HG03457 (cell line): ENCODE measurements around the gene SEC24C.

Experiments used
- ATAC-seq: cut with Tn5 transposase; IDR thresholded peaks from one replicate; pipeline ENCODE4 v1.9.1; 2021; ENCODE audit warnings: moderate number of reproducible peaks; ENCODE audit not compliant: unreplicated experiment

The SEC24C gene

DNA sequence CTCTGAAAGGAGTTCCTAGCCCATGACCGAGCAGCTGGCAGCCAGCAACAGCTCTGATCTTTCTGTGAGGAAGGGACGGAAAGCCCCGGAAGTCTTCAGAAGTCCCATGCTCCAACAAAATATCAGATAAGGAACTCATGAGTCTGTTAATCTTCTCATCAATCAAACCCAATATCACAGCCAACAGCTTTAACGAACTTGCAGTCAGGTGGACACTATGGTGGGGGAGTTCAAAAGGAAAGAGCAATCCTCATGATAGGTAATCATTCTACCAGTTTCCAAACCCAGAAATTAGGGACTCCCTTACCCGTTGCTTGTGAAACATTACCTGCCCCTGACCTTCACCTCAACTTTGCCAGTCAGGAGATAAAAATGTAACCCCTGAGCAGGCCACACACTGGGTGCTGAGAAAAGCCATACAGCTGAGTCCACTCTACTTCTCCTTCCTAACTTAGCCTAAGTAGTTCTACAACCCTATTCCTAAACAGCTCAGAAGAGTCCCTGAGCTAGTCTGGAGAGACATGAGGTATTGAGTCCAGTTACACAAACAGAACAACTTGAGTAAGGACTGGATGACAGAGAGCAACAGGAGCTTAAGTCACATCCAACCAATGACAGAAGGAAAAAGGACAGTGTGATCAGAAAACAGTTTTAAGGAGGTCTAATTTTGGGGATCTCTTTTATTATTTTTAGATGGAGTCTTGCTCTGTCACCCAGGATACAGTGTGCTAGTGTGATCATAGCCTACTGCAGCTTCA is 65.1 kb downstream of the SEC24C start:
- no peak for ATAC-seq

DNA sequence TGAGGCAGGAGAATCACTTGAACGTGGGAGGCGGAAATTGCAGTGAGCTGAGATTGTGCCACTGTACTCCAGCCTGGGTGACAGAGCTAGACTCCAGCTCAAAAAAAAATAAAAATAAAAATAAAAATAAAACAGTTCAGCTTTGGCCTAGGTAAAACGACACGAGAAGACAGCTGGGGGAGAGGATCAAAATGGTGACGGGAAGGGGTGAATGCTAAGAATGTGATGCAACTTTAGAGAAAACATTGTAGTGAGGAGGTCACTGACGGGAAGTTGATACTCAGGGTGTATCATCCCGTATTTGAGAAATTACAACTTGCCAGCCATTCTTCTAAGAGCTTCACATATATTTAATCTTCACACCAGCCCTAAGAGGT is 66.2 kb downstream of the SEC24C start:
- no peak for ATAC-seq

DNA sequence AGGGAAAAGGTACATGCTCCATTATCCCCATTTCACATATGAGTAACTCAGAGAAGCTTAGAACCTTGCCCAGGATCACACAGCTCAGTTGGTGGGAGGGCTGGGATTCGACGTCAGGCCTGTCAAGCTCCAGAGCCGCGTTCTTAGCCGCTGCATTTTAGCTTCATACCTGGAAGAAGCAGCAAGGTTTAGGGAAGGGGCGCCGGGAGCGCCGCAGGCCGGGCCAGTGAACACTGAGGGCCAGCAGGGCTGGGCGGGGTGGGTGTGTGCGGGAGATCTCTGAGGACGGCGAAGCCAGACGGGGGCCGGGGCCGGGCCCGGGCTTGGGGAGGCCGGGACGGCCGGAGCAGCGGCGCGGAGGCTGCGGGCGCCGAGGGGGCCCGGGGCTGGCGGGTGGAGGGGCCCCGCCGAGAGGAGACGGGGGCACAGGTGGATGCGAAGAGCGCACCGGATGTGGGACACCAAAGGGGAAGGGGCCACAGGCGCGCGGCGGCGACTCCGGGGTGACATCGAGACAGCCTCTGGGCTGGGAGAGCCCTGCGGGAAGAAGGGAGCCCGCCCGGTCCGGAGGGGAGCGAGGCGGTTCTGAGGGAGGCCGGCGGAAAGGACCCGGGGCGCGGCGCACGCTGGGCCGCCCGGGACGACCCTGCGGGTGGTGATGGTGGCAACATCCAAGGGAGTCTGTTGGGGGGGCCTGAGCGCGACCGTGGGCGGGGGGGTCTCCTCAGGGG is 66.7 kb downstream of the SEC24C start:
- peak; percentile 19 for ATAC-seq

DNA sequence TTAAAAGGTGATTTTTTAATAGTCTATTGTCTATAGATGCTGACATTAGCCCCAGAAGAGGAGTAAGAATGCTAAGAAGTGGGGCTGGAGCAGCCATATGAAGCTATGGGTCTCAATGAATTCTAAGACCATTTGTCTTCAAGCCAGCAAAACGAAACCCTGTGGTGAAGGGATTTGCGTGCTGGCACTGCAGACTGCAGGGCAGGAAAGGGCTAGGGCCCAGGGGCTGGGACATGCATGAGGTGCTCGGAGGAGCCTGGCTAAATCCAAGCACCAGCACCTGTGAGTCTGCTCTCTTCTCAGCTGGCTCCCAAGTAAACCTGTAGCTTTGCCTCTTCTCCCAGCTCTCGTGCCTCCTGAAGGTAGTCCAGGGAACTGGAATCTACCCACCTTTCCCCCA is 68.5 kb downstream of the SEC24C start:
- no peak for ATAC-seq

DNA sequence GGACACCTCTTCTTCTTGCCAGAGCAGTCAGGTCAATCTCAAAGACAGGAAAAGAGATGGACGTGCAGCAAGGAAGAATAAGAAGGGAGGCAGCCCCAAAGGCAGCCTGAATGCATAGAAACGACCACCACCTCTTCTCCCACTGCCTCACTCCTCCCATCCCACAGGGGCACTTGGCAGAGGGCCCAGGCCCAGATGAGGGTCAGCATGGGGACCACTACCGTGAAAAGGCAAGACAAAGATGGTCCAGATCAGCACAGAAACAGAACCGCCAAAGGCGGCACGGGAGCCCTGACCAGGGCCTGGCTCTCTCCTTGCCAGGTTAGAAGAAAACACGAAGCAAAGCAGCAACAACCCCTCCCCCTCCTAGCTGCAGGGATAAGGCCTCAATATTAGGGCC is 69.2 kb downstream of the SEC24C start:
- ATAC-seq: no peak

DNA sequence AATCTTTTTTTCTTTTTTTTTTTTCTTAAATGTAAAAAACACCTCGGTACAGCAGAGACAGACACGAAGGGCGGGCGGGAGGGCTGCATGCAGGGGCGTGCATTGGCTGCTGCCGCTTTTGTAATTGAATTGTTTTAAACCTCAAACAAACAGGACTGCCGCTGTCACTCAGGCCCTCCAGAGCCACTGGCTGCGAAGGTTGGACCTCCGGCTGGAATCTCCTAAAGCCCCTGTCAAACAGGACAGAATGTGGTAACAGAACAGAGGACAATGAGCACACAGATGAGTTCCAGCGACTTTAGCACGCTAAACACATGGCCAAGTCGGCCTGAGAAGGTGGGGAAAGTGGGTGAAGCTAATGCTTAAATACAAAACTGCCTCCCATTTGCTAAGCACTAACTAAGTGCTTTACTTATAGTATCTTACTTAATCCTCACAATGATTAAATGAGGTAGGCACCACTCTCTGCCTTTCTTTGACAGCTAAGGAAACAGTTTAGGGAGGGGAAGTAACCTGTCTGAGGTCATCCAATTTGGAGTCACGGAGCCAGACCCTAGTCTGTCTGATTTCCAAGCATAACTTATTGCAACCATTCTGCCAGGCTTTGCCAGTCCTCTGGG is 70.2 kb downstream of the SEC24C start:
- no peak for ATAC-seq

DNA sequence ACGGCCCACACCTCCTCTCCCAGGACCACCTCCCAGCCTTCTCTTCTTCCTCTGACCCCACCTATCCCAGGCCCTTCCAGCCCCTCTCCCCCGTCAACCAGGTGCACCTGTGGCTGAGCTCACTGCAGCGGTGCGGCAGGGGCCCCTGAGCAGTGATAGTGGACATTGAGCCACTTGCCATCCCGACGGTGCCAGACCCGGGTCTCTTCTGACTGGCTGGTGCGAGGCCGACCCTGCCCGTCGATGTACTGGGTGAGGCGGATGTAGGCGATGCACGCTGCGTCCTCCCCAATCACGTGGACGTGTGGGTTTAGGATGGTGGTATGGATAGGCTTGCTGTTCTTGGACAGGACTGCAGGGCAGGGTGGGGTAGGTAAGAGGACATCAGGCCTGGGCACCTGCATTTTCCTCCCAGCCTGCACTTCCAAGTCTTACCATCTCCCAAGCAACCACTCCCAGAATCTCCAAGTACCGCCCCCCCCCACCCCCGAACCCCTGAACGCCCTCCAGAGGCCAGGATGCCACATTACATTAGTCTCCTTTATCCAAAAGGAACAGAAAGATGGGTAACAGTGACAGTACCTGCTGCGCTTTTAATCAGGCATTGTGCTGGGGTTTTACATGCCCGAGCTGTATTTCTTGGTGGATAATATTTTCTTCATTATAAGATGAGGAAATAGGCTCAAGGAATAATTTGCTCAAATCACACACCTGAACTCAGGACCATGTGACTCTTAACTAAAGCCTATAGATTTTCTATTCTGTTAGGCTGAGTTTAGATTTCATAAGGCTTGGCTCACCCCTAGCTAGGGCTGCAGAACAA is 70.9 kb downstream of the SEC24C start:
- ATAC-seq: no peak

DNA sequence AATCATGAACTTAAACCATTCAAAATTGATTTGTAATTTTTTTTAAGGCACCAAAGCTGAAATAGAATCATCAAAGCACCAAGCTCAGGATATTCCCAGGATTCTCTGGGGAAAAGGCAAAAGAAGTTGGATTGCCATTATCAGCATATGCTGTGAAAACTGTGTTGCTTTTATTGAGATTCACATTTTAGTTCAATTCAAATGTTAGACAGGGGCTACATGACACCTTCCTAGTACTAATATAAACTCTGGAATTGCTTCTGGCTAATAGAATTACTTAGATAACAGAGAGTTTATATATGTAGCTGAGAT is 71.5 kb downstream of the SEC24C start:
- no peak for ATAC-seq

DNA sequence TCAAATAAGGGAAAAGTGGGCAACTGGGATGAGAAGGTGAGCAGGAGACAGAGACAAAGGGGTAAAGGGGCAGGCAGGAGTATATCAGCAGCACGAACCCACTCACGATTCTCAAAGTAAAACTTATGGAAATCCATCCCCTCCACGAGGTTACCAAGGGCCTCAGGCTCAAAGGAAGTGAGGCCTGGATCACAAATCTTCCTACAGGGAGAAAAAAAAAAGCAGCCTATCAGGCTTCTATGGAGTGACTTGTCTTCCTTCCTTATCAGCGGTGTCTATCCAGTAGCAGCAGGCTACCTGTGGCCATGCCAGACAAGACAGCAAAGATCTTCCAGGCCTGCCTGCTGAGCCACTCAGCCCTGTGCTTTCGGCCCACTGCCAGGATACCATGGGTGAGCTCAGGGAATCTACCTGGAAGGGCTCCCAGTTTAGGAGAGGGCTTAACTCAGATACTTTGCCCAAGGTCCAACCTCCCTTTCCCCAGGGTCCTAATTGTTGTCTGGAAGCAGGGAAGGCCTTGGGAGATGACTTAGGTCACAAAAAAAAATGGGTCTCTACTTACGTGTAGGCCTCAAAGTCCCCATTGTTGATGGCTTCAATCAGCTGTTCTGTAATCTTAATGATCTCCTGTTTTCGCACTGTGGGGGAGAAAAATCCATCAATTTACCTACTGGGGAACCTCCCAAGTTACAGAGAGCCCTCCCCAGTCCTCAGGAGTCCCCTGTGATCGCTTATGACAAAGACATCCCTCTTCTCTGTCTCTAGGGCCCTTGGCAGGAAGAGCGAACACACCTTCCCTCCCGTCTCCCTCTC is 73.0 kb downstream of the SEC24C start:
- ATAC-seq: no peak

DNA sequence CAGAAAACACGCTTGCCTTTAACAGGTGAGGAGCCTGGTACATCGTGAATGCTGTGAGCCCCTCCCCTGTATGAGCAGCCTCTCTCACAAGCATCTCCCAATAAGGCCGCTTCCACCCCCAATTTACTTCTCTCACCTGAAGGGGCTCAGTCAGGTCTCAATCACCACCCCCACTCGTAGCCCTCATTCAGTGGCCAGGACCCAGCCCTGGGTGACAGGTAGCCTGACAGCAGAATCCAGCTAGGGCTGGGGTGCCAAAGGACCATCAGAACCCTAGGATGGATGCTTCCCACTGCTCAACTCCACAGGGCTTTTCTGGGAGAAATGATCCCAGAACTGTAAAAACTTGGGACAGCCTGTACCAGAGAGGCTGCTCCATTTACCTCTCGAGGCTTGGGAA is 73.7 kb downstream of the SEC24C start:
- ATAC-seq: no peak

DNA sequence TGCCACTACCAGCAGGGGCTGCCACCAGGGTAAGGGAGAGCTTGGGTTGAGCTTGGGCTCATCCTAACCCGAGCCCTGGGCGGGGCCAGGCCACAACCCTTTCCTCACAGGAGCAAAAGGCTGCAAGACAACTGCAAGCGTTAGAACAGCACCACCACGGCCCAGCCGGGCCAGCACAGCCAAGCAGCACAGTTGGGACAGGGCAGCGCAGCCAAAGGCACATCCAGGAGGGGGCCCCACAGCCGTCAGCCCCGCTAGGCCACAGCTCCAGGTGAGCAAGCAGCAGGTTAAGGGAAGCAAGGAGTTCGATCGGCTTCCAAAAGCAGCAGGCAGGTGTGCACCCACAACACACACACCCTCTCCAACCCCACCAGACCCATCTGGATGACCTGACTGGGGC is 74.2 kb downstream of the SEC24C start:
- ATAC-seq: no peak

DNA sequence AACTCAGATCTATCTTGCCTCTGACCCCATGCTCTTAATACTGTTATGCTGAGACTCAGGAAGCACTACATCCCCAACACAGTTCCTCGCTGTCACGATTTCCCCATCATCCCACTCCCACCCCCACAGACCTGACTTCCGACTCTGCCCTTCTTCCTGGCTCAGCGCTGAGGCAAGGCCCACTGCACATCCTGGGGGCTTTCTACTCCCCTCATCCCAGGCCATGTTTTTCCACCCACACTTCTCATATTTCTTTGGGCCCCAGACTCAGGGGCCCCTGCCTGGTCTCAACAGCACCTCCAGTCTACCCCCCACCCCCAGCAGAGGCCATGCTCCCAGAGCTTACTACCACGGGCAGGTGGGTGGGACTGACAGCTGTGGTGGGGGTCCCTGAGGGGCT is 74.9 kb downstream of the SEC24C start:
- ATAC-seq: no peak

DNA sequence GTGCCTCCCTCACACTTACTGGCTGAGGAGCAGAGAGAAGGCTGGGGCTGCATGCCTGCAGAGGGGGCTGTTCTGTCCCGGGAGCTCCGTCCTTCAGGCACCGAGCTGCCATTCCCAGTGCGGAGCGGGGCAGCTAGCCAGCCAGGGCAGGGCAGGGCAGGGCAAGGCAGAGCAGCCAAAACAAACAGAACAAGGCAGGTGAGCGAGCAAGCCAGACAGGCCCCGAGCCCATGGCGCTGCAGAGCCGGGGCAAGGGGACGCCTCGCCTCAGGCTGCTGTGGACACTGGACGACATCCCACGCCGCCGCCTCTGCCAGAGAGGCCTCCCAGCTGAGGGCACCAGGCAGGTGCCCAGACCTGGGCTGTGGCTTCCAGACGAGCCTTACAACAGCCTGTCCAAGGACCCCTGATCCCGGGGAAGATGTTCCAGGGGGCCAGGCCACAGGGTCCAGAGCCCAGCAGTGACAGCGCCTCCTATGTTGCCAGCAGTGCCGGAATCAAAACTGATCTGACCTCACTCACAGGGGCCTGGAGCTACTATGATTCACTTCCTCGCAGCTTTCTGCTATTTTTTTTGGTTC is 75.4 kb downstream of the SEC24C start:
- ATAC-seq: no peak
